M059J (cell line): ENCODE results near the gene FUOM. TPM values are rescaled to one million over a fixed set of nuclear protein-coding genes. Genes with fewer than 3 reads are reported as not detected.
A peak's percentile ranks its signal among the peaks of the same experiment; 100 is the strongest.

Experiments
- DNase-seq: peaks from one replicate; pipeline ENCODE4 v3.0.0-alpha.2; 2012; ENCODE audit warnings: low read depth
- total RNA-seq: library from RNA; depleted of rRNA; stranded (reverse); fragments of >200 nt; shearing (Covaris generic); gene quantifications from 2 replicates; pipeline ENCODE4 v1.2.3, GENCODE V29; 2014; rRNA removed

The FUOM gene, protein sequence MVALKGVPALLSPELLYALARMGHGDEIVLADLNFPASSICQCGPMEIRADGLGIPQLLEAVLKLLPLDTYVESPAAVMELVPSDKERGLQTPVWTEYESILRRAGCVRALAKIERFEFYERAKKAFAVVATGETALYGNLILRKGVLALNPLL
- 0.27 and 6.5 TPM in 2 replicates for total RNA-seq

GRCh38 chr10:133357285-133358161, at the start of gene FUOM:
TSS of gene FUOM (minus strand) at chr10:133358019. CDS start at chr10:133358007, 12 bp downstream.
- peak; percentile 32 for DNase-seq

DNA sequence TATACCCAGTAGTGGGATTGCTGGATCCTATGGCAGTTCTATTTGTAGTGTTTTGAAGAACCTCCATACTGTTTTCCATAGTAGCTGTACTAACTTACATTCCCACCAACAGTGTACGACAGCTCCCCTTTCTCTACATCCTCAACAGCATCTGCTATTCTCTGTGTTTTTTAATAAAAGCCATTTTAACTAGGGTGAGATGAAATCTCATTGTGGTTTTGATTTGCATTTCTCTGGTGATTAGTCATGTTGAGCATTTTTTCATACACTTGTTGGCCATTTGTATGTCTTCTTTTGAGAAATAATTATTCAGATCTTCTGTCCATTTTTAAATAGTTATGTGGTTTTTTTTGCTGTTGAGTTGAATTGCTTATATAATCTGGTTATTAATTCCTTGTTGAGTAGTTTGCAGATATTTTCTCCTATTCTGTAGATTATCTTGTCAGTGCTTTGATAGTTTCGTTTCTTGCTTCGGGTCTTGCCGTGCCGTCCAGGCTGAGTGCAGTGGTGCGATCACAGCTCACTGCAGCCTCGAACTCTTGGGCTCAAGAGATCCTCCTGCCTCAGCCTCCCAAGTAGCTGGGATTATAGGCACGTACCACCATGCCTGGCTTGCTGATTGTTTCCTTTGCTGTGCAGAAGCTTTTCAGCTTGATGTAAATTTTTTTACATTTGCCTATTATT, 48.2 kb upstream of the FUOM start:
- peak; percentile 61 for DNase-seq

- DNase-seq, result no peak
Observed at GRCh38 chr10:133405272-133405671, 47.5 kb upstream of the FUOM start.

- no peak for DNase-seq
Observed at GRCh38 chr10:133403784-133404183, 46.0 kb upstream of the FUOM start.

DNA sequence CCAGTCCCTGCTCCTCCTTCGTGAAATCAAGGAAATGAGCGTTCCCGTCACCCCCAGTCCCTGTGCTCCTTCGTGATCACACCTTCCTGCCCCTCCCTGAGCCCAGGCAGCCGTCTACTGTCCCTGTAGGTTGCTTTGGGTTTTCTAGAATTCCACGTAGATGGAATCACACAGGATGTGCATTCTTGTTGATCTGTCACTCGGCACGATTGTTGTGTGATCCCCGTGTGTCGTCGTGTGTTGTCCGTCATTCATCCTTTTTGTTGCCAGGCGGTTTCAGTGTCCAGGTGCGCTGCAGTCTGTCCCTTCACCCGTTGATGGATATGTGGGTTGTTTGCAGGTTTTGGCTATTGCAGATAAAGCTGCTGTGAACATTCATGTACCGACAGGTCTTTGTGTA, 45.5 kb upstream of the FUOM start:
- DNase-seq, result no peak

GRCh38 chr10:133401981-133402725, 44.3 kb upstream of the FUOM start:
- DNase-seq, result no peak

- DNase-seq, result no peak
Observed at GRCh38 chr10:133401500-133401899, 43.7 kb upstream of the FUOM start.

- DNase-seq, result no peak
Observed at GRCh38 chr10:133400624-133401424, 43.0 kb upstream of the FUOM start.

- no peak for DNase-seq
Observed at GRCh38 chr10:133399123-133399601, 41.3 kb upstream of the FUOM start.

DNA sequence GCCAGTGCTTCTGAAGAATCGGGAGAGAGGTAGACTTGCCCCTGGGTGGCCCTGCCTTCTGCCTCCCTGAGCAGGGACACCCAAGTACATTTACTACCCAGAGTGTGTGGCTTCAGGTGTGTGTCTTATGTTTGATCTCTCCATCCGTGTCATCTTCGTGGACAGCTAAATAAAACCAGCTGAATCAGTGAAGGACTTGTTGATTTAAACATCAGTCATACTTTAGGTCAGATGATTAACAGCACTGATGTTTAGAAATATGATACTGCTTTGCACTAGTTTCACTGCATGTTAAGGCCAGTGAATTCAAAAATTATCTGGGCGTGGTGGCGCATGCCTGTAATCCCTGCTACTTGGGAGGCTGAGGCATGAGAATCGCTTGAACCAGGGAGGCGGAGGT, 40.1 kb upstream of the FUOM start:
- no peak for DNase-seq

DNA sequence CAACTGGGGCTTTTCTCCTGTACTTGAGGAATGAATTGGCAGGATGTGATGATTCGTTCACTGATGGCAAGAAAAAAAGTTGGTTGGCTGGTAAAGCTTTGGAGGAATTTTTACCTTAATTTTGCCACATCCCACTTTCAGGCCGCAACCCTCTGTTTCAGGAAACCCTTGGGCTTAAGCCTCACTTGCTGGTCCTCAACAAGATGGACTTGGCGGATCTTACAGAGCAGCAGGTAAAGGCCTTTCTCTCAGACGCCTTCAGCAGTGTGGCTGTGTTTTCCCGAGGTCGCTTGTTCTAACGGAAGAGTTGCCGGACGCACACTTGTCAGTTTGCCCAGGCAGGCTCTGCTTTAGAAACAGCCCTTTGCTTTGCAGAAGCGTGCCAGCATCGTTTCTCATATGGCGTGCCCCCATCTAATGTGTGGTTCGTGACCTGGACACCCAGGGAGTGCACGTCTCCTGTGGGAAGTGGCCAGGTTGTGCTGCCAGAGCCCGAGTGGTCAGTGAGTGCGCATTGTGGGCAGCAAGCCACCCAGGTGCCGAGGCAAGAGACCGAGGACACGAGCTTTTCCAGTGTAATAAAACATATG, 38.3 kb upstream of the FUOM start:
- DNase-seq, result no peak

GRCh38 chr10:133394801-133395221, 37.0 kb upstream of the FUOM start:
- no peak for DNase-seq

DNA sequence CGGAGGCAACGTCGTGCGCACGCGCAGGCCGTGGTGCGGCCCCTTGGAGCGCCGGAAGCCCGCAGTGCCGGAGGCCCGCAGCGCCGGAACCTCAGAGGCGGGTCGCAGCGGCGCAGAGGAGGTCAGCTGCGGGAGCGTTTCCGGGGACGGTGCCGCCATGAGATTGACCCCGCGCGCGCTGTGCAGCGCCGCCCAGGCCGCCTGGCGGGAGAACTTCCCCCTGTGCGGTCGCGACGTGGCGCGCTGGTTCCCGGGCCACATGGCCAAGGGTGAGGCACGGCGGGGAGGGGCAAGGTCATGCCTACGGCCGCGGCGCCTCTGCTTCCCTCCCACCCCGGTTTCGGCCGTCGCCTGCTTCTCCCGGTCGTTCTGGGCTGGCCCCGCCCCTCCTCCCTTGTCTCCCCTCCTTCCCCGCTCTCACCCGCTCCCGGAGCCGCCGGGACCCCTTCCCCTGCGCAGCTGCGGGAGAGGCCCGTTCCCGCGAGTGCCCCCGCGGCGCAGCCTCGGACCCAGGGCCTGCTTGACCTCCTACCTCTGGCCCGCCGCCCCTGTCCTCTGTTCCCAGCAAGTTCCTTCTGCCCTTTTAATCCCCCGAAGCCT, 36.3 kb upstream of the FUOM start, which contains the start of gene MTG1:
MTG1 (plus strand) TSS at position 94 of the 600 bp plus-strand sequence; CDS start at position 158, 64 bp downstream.
- peak; percentile 86 for DNase-seq

- DNase-seq, result no peak
Observed at GRCh38 chr10:133393401-133394063, 35.7 kb upstream of the FUOM start.

GRCh38 chr10:133391761-133392518, 34.1 kb upstream of the FUOM start:
- DNase-seq, result no peak

DNA sequence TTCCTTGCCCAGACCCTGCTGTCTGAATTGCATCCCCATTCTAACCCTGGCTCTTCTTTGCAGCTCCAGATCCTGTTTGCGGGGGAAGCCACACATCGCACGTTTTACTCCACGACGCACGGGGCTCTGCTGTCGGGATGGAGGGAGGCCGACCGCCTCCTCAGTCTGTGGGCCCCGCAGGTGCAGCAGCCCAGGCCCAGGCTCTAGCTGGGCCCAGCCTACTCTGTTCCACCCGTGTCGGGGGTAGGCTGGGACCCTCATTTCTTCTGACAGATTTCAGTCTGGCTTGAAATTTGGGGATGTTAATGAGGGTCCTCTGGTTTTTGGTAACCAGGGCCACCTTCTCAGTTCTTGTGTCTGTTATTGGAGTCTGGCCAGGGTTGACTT, 33.4 kb upstream of the FUOM start:
- no peak for DNase-seq

DNA sequence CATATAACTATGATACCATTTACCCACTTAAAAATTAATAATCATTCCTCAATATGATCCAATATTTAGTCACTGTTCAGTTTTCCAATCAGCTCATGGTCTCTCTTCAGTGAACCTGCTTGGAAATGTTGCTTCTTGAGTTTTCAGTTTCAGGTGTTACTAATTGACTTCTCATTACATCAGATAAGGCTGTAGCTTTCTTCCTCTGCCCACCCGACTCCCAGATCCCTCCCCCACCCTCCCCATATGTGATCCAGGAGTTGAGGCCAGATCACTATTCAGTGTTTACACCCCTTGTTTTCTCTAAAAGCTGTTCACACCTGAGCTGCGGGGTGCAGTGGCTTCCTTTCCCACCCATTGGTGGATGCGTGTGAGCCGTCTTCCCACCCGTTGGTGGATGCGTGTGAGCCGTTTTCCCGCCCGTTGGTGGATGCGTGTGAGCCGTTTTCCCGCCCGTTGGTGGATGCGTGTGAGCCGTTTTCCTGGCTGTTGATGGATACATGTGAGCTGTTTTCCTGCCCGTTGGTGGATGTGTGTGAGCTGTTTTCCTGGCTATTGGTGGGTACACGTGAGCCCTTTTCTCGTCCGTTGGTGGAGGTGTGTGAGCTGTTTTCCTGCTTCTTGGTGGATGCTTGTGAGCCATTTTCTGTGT, 32.9 kb upstream of the FUOM start:
- DNase-seq, result no peak
